ENCODE data around the gene GOLGA1. TPM values are rescaled to one million over a fixed set of nuclear protein-coding genes. Genes with fewer than 3 reads are reported as not detected.

GOLGA1 gene
- polyA plus RNA-seq, 1 donor from 2014 or later: 15.3 TPM

GRCh38 chr9:124972241-124972770 is 31.4 kb upstream of the GOLGA1 start:
- no peaks in the 10 kb centered on the region for H4K20me1 ChIP-seq (ENCODE audit: insufficient read depth)
- H3K9me3 ChIP-seq (ENCODE audit: low read length): no peaks in the 10 kb centered on the region
- no peaks in the 10 kb centered on the region for H3K36me3 ChIP-seq (ENCODE audit: insufficient read depth, low read length)
- H3K4me2 ChIP-seq (ENCODE audit: low read length): no peak overlapping the region
- TF ChIP-seq EP300 (conservative IDR thresholded peaks at IDR 0.05; ENCODE audit: poor library complexity, severe bottlenecking) (no peak), MXI1 (conservative IDR thresholded peaks at IDR 0.05; ENCODE audit: poor library complexity, severe bottlenecking) (no peak), POLR2AphosphoS5 (IDR thresholded peaks at IDR 0.05) (no peak), RAD21 (conservative IDR thresholded peaks at IDR 0.05) (no peak), CTCF (IDR thresholded peaks at IDR 0.05; ENCODE audit: poor library complexity, severe bottlenecking) (no peak), EZH2 (IDR thresholded peaks at IDR 0.05; ENCODE audit: borderline replicate concordance, insufficient read depth, low read length, poor library complexity, severe bottlenecking) (no peak), TAF1 (IDR thresholded peaks at IDR 0.05; ENCODE audit: low read depth) (no peak)
- TF ChIP-seq, protein P1, sequence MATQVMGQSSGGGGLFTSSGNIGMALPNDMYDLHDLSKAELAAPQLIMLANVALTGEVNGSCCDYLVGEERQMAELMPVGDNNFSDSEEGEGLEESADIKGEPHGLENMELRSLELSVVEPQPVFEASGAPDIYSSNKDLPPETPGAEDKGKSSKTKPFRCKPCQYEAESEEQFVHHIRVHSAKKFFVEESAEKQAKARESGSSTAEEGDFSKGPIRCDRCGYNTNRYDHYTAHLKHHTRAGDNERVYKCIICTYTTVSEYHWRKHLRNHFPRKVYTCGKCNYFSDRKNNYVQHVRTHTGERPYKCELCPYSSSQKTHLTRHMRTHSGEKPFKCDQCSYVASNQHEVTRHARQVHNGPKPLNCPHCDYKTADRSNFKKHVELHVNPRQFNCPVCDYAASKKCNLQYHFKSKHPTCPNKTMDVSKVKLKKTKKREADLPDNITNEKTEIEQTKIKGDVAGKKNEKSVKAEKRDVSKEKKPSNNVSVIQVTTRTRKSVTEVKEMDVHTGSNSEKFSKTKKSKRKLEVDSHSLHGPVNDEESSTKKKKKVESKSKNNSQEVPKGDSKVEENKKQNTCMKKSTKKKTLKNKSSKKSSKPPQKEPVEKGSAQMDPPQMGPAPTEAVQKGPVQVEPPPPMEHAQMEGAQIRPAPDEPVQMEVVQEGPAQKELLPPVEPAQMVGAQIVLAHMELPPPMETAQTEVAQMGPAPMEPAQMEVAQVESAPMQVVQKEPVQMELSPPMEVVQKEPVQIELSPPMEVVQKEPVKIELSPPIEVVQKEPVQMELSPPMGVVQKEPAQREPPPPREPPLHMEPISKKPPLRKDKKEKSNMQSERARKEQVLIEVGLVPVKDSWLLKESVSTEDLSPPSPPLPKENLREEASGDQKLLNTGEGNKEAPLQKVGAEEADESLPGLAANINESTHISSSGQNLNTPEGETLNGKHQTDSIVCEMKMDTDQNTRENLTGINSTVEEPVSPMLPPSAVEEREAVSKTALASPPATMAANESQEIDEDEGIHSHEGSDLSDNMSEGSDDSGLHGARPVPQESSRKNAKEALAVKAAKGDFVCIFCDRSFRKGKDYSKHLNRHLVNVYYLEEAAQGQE (IDR thresholded peaks at IDR 0.05; ENCODE audit: borderline replicate concordance): no peak
- no peak overlapping the region for H3K4me3 ChIP-seq (ENCODE audit: low read length)
- no peaks in the 10 kb centered on the region for H3K27me3 ChIP-seq (ENCODE audit: insufficient read depth, low read depth, low read length)
- no peak overlapping the region for H2AFZ ChIP-seq (ENCODE audit: low read depth, low read length)
- H3K9me2 ChIP-seq (ENCODE audit: insufficient read depth, low read length): no peaks in the 10 kb centered on the region
- H3F3A ChIP-seq (ENCODE audit: insufficient read depth, low read length, poor library complexity, severe bottlenecking): no peaks in the 10 kb centered on the region
- H3K79me2 ChIP-seq (replicated peaks; ENCODE audit: insufficient read depth, low read length): no peaks in the 10 kb centered on the region
- H3K9ac ChIP-seq (ENCODE audit: low read length): no peak overlapping the region
- no peak overlapping the region for H3K27ac ChIP-seq (ENCODE audit: low read length)

GRCh38 chr9:124969401-124969800 is 28.5 kb upstream of the GOLGA1 start:
- Histone ChIP-seq H3K9ac (ENCODE audit: low read length) (no peak overlapping the region), H3K4me2 (ENCODE audit: low read length) (no peak overlapping the region), H3K36me3 (ENCODE audit: insufficient read depth, low read length) (no peaks in the 10 kb centered on the region), H2AFZ (ENCODE audit: low read depth, low read length) (no peak overlapping the region), H3K9me2 (ENCODE audit: insufficient read depth, low read length) (no peaks in the 10 kb centered on the region), H3K27me3 (ENCODE audit: insufficient read depth, low read depth, low read length) (no peaks in the 10 kb centered on the region), H3K27ac (ENCODE audit: low read length) (no peak overlapping the region), H3F3A (ENCODE audit: insufficient read depth, low read length, poor library complexity, severe bottlenecking) (no peaks in the 10 kb centered on the region), H3K79me2 (replicated peaks; ENCODE audit: insufficient read depth, low read length) (no peaks in the 10 kb centered on the region), H3K9me3 (ENCODE audit: low read length) (no peaks in the 10 kb centered on the region), H4K20me1 (ENCODE audit: insufficient read depth) (no peaks in the 10 kb centered on the region), H3K4me3 (ENCODE audit: low read length) (no peak overlapping the region)
- TF ChIP-seq MXI1 (conservative IDR thresholded peaks at IDR 0.05; ENCODE audit: poor library complexity, severe bottlenecking) (no peak), TAF1 (IDR thresholded peaks at IDR 0.05; ENCODE audit: low read depth) (no peak), SMC3 (conservative IDR thresholded peaks at IDR 0.05; ENCODE audit: poor library complexity) (no peak), POLR2AphosphoS5 (IDR thresholded peaks at IDR 0.05) (no peak), EZH2 (IDR thresholded peaks at IDR 0.05; ENCODE audit: borderline replicate concordance, insufficient read depth, low read length, poor library complexity, severe bottlenecking) (no peak), CTCF (IDR thresholded peaks at IDR 0.05; ENCODE audit: poor library complexity, severe bottlenecking) (no peak), EP300 (conservative IDR thresholded peaks at IDR 0.05; ENCODE audit: poor library complexity, severe bottlenecking) (no peak), RAD21 (conservative IDR thresholded peaks at IDR 0.05) (no peak)
- TF ChIP-seq, protein P1 (IDR thresholded peaks at IDR 0.05; ENCODE audit: borderline replicate concordance): no peak
